Ammon's horn (tissue), 1 donor: ENCODE measurements around the gene CLEC4G.

Experiments
- DNase-seq: peaks from one replicate; pipeline ENCODE4 v3.0.0-alpha.2; 2016; ENCODE audit warnings: low spot score

CLEC4G gene

DNA sequence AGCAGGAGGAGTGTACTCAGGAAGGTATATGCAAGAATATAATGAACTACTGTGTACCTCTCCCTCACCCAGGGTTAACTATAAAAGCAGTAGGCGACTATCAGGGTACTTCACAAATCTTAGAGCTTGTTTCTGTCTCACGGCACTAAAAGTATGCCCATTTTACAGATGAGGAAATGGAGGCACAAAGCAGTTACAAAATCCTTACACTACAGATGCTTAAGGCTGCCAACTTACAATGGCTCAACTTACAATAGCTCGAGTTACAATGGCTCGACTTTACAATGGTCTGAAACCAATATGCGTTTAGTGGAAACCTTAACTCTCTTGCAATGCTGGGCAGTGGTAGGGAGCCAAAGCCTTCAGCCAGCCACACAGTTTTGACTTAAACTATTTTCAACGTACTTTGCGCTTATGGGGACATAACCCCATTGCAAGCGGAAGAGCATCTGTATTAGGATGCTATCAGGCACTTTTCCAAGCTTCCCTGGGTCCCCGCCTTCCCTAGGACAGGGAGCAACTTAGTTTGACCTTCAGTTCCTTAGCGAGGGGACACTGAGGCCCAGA, 34.1 kb downstream of the CLEC4G start:
- no peak for DNase-seq

DNA sequence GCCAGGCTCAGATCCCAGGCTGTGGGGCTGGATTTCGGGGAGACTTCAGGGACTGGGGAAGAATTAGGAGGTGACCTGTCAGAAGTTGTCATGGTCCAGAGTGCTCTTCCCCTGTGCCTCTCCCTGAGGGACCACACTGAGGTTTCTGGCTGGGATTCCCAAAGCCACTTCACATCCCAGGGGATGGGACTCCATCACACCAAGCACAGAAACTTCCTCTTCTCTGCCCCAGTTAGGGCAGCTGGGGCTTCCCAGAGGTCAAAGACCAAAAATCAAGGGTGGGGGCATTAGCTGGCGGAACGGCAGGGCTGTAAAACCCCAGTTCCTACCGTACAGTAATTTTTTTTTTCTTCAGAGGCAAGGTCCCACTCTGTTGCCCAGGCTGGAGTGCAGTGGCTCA, 37.4 kb downstream of the CLEC4G start:
- no peak for DNase-seq

DNA sequence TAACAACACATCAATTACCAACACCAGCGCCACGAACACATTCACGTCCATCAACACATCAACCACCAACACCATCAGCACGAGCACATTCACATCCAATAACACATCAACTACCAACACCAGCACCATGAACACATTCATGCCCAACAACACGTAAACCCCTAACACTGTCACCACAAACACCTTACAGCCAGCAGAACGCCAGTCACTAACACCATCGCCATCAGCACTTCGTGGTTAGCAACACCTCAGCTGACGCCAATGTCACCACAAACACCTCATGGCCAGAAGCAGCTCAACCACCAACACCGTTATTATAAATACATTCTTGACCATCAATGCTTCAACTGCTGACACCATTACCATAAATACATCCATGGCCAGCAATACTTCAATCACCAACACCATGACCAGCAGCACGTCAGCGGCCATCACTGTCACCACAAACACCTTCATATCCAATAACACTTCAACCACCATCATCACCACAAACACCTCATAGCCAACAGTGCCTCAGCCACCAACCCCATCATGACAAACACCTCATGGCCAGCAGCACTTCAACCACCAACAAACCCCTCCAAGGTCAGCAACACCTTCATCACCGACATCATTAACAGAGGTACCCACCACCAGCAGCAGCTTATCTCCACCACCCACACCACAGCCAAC, 39.4 kb downstream of the CLEC4G start:
- DNase-seq: no peak

DNA sequence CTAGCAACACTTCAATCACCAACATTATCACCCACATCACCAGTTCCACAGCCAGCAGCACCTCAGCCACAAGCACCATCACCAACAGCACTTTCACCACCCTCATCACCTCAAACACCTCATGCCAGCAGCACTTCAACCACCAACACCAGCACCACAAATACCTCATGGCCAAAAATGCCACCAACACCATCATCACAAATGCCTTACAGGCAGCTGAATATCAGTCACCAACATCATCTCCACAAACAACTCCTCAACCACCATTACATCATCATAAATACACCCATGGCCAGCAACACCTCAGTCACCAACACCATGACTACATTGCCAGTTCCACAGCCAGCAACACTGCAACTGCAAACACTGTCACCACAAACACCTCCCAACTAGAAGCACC, 40.4 kb downstream of the CLEC4G start:
- no peak for DNase-seq

DNA sequence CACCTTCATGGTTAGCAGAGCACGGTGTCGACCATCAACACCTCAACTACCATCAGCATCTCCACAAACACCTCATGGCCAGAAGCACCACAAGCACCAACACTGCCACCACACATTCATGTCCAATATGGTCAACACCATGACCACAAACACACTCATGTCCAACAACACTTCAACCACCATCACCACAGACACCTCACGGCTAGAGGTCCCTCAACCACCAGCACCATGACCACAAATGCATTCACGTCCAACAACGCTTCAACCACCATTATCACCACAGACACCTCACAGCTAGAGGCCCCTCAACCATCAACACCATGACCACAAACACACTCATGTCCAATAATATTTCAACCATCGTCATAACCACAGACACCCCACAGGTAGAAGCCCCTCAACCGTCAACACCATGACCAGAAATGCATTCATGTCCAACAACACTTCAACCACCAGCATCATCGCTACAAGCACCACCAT, 41.1 kb downstream of the CLEC4G start:
- DNase-seq: no peak

- no peak for DNase-seq
Observed at GRCh38 chr19:7689165-7689564, 42.7 kb downstream of the CLEC4G start.

GRCh38 chr19:7687177-7687576, 44.7 kb downstream of the CLEC4G start:
- DNase-seq: no peak

- DNase-seq: no peak
Observed at GRCh38 chr19:7685546-7686445, 46.1 kb downstream of the CLEC4G start.

DNA sequence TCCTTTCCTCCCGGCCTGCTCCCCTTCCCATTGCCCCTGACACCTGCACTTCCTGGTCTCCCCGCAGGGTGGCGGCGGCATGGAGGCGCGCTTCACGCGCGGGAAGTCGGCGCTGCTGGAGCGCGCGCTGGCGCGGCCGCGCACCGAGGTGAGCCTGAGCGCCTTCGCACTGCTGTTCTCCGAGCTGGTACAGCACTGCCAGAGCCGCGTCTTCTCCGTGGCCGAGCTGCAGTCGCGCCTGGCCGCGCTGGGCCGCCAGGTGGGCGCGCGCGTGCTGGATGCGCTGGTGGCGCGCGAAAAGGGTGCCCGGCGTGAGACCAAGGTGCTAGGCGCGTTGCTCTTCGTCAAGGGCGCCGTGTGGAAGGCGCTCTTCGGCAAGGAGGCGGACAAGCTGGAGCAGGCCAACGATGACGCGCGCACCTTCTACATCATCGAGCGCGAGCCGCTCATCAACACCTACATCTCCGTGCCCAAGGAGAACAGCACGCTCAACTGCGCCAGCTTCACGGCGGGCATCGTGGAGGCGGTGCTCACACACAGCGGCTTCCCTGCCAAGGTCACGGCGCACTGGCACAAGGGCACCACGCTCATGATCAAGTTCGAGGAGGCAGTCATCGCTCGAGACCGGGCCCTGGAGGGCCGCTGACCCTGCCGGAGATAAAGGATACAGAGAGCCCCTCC, 49.6 kb downstream of the CLEC4G start:
- DNase-seq: no peak

- DNase-seq: peak; percentile 78
Observed at GRCh38 chr19:7681340-7682174, 50.4 kb downstream of the CLEC4G start.

GRCh38 chr19:7680606-7681339, 51.1 kb downstream of the CLEC4G start, which contains the start of gene TRAPPC5:
TRAPPC5 (plus strand) TSS chr19:7680833; CDS start chr19:7682254, 1,421 bp downstream.
- DNase-seq: peak; percentile 83

DNA sequence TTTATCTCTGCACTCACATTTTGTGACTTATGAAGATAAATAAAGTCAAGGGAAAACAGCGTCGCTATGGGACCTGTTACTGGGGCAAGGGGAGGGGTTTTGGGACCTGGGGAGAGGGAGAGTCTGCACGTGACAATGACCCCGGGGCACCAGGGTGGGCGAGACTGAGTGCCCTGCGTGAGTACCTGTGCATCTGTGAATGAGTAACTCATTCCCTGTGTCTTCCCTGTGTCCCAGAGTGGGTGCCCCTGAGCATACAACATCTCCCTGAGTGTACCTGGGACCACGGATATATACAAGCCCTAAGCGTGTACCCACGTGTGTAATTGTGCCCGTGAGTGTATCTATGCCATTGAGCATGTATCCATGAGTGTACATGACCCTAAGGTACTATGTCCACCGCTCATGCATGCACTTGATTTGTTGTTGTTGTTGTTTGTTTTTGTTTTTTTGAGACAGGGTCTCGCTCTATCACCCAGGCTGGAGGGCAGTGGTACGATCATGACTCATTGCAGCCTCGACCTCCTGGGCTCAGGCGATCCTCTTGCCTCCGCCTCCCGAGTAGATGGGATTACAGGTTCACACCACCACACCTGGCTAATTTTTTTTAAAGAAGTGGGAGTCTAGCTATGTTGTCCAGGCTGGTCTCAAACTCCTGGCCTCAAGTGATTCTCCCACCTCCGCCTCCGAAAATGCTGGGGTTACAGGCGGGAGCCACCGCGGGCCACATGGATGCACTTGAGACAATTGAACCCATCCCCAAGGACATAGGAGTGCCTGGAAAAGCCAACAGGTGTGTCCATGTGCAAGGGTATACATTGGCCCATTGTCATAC, 51.9 kb downstream of the CLEC4G start:
- DNase-seq: no peak

DNA sequence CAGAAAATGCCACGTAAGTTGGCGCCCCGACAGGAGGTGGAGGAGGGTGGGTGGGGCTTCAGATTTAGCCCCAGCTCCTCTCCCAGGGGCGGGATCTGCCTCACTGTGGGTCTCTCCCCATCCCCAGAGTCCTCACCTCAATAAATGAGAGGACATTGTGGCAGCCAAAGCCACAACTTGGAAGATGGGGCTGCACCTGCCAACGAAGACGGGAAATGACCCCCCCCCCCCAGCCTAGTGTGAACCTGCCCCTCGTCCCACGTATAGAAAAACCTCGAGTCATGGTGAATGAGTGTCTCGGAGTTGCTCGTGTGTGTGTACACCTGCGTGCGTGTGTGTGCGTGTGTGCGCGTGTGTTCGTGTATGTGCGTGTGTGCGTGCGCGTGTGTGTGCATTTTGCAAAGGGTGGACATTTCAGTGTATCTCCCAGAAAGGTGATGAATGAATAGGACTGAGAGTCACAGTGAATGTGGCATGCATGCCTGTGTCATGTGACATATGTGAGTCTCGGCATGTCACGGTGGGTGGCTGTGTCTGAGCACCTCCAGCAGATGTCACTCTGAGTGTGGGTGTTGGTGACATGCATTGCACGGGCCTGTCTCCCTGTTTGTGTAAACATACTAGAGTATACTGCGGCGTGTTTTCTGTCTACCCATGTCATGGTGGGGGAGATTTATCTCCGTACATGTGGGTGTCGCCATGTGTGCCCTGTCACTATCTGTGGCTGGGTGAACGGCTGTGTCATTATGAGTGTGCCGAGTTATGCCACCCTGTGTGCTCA, 52.7 kb downstream of the CLEC4G start:
- DNase-seq: peak; percentile 43
